OCI-LY3 (cell line): ENCODE data around the gene BPIFB2.

Experiments
- H2AFZ ChIP-seq: fragments of 200-600, 300-600 bp; shearing (Covaris generic); 2 replicates; pipeline ENCODE4 v1.6.0; 2014; ENCODE audit warnings: antibody characterized with exemption, low read depth, low read length
- H3K27ac ChIP-seq: fragments of 200-600, 300-600 bp; sonication (generic); 2 replicates; pipeline ENCODE4 v1.5.1; 2014; ENCODE audit warnings: mild to moderate bottlenecking, low read length, moderate library complexity, mixed read lengths
- H3K27me3 ChIP-seq: fragments of 200-600, 300-600 bp; sonication (generic); 2 replicates; pipeline ENCODE4 v1.6.1; 2014; ENCODE audit warnings: low read depth, low read length, mixed read lengths
- H3K36me3 ChIP-seq: fragments of 200-600, 300-600 bp; sonication (generic); replicated peaks from 2 replicates; pipeline ENCODE3; 2014; ENCODE audit warnings: low read depth, low read length, mixed read lengths
- H3K4me1 ChIP-seq: fragments of 300-600, 200-600 bp; sonication (generic); 2 replicates; pipeline ENCODE4 v1.6.1; 2014; ENCODE audit warnings: low read length, mixed read lengths
- H3K4me2 ChIP-seq: fragments of 200-600, 300-600 bp; sonication (generic); 2 replicates; pipeline ENCODE4 v1.6.1; 2014; ENCODE audit warnings: low read length, mixed read lengths
- H3K4me3 ChIP-seq: fragments of 300-600, 200-600 bp; sonication (generic); 2 replicates; pipeline ENCODE4 v1.5.1; 2014; ENCODE audit warnings: antibody characterized with exemption, mild to moderate bottlenecking, low read length, moderate library complexity
- H3K79me2 ChIP-seq: fragments of 300-600, 200-600 bp; shearing (Covaris generic); 2 replicates; pipeline ENCODE4 v1.6.1; 2014; ENCODE audit warnings: mild to moderate bottlenecking, low read length, mixed read lengths
- H3K9ac ChIP-seq: fragments of 300-600, 200-600 bp; shearing (Covaris generic); 2 replicates; pipeline ENCODE4 v1.6.0; 2014; ENCODE audit warnings: mild to moderate bottlenecking, low read length, moderate library complexity
- H3K9me3 ChIP-seq: fragments of 200-600, 300-600 bp; shearing (Covaris generic); 2 replicates; pipeline ENCODE4 v1.6.1; 2014; ENCODE audit warnings: low read length, mixed read lengths; ENCODE audit not compliant: insufficient read depth
- H4K20me1 ChIP-seq: fragments of 200-600, 300-600 bp; sonication (generic); 2 replicates; pipeline ENCODE4 v1.6.1; 2016; ENCODE audit warnings: low read length, mixed read lengths; ENCODE audit not compliant: insufficient read depth
- CTCF ChIP-seq: fragments of 200-600, 300-600 bp; sonication (generic); IDR thresholded peaks from 2 replicates; pipeline ENCODE4 v1.5.1; 2014; ENCODE audit warnings: antibody characterized with exemption, low read length, low read depth
- EZH2phosphoT487 ChIP-seq: fragments of 200-600 bp; shearing (Covaris generic); IDR thresholded peaks from 2 replicates; pipeline ENCODE4 v1.6.1; 2018; ENCODE audit warnings: antibody characterized with exemption, mixed run types, low read depth

Gene BPIFB2

DNA sequence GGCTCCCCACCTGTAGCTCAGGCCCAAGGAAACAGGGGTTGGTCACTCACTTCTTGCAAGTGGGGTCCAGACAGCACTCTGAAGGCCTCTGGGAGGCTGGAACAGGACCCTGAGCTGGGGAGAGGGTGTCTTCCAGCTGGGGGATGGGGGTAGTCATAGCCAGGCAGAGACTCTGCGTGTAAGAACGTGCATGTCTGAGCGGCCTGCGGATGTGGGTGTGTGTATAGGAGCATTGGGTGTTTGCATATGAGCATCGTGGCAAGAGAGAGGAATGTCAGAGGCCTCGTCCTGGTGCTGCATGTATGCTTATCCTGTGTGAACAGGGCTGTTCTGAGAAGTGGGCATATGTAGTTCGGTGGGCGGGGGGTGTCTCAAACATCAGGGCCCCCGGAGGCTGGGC is 58.3 kb downstream of the BPIFB2 start:
- Histone ChIP-seq H3K27me3 (no peaks in the 10 kb centered on the region), H3K4me2 (no peak overlapping the region), H3K9me3 (no peaks in the 10 kb centered on the region)

DNA sequence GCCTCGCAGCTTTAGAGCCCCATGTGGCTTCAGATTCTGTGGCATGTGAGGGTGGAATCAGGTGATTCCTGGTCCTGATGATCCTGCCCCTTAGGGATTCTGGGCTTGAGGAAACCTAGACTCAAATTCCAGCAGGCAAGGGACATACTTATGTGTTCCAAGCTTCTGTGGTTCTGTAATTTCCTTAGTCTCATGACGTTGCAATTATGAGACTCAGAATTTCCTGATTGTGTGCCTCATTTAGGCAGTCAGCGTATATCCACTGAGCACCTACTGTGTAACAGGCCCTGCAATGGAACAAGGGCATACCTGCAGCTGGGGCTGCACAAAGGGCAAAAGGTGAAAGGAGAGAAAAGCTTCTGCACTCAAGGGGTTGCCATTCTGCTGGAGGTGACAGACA is 60.3 kb downstream of the BPIFB2 start:
- no peak overlapping the region for H2AFZ ChIP-seq
- H4K20me1 ChIP-seq = no peaks in the 10 kb centered on the region
- no peak overlapping the region for H3K27ac ChIP-seq
- no peaks in the 10 kb centered on the region for H3K9me3 ChIP-seq
- no peaks in the 10 kb centered on the region for H3K36me3 ChIP-seq
- H3K9ac ChIP-seq = no peak overlapping the region
- 0 out of 2 replicates have a peak, but pooled peaks cover 7% of the 10 kb centered on the region for H3K27me3 ChIP-seq
- TF ChIP-seq CTCF = no peak
- TF ChIP-seq EZH2phosphoT487 = no peak
- H3K4me1 ChIP-seq = no peaks in the 10 kb centered on the region
- H3K4me3 ChIP-seq = no peak overlapping the region
- no peak overlapping the region for H3K4me2 ChIP-seq
- H3K79me2 ChIP-seq = no peaks in the 10 kb centered on the region

More for the DNA sequence above, 58.3 kb downstream of the BPIFB2 start:
- Histone ChIP-seq H3K4me3 (no peak overlapping the region), H3K79me2 (no peaks in the 10 kb centered on the region), H2AFZ (no peak overlapping the region), H3K36me3 (no peaks in the 10 kb centered on the region), H3K27ac (no peak overlapping the region), H4K20me1 (no peaks in the 10 kb centered on the region), H3K4me1 (no peaks in the 10 kb centered on the region), H3K9ac (no peak overlapping the region)
- no peak for TF ChIP-seq CTCF
- no peak for TF ChIP-seq EZH2phosphoT487

DNA sequence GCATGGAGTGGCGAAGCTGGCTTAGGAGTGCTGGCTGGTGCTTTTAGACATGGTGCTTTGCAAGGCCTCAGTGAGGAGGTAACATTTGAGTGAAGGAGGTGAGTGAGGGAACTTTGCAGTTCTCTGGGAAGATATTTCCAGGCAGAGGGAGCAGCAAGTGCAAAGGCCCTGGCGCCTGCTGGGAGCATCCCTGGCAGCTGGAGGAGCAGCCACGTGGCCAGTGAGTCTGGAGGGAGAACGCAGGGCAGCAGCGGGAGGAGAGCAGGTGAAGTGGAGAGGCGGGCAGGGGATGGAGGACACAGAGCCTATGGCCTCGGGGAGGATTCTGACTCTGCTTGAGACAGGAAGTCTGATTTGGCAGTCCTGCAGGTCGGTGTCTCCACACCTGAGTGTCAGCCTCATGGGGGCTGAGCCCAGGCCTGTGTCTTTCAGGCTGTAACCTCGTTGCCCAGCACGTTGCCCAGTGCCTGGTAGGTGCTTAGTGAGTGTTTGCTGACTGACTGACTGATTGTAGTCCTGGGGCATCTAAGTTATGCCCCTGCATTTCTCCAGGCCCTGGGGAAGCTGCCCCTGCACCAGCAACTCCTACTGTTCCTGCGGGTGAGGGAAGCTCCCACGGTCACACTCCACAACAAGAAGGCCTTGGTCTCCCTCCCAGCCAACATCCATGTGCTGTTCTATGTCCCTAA is 60.9 kb downstream of the BPIFB2 start:
- Histone ChIP-seq H3K36me3 (no peaks in the 10 kb centered on the region), H3K79me2 (no peaks in the 10 kb centered on the region)

GRCh38 chr20:33069673-33070072 is 62.2 kb downstream of the BPIFB2 start:
- H3K9me3 ChIP-seq = no peaks in the 10 kb centered on the region
- no peak overlapping the region for H3K4me3 ChIP-seq
- H3K79me2 ChIP-seq = no peaks in the 10 kb centered on the region
- H3K4me2 ChIP-seq = no peak overlapping the region
- H3K27ac ChIP-seq = no peak overlapping the region
- H2AFZ ChIP-seq = no peak overlapping the region
- H3K36me3 ChIP-seq = no peaks in the 10 kb centered on the region
- H3K27me3 ChIP-seq = peaks cover 18% of the 10 kb centered on the region
- H3K4me1 ChIP-seq = no peaks in the 10 kb centered on the region
- H3K9ac ChIP-seq = no peak overlapping the region
- no peaks in the 10 kb centered on the region for H4K20me1 ChIP-seq
- TF ChIP-seq CTCF (no peak), EZH2phosphoT487 (no peak)

More for the DNA sequence above, 60.9 kb downstream of the BPIFB2 start:
- no peak overlapping the region for H2AFZ ChIP-seq
- H3K4me3 ChIP-seq = no peak overlapping the region
- TF ChIP-seq CTCF (no peak), EZH2phosphoT487 (no peak)
- H3K27me3 ChIP-seq = peaks cover 13% of the 10 kb centered on the region; the same call in 1 of the 2 replicates
- H4K20me1 ChIP-seq = no peaks in the 10 kb centered on the region
- H3K27ac ChIP-seq = no peak overlapping the region
- H3K4me1 ChIP-seq = no peaks in the 10 kb centered on the region
- H3K4me2 ChIP-seq = no peak overlapping the region
- no peaks in the 10 kb centered on the region for H3K9me3 ChIP-seq
- H3K9ac ChIP-seq = no peak overlapping the region
